ENCODE data around the gene GRIFIN. TPM values are rescaled to one million over a fixed set of nuclear protein-coding genes. Genes with fewer than 3 reads are reported as not detected.

Gene GRIFIN
- polyA plus RNA-seq, 1 of the 3 experiments (the other 2 are of a cell fraction), result not detected

DNA sequence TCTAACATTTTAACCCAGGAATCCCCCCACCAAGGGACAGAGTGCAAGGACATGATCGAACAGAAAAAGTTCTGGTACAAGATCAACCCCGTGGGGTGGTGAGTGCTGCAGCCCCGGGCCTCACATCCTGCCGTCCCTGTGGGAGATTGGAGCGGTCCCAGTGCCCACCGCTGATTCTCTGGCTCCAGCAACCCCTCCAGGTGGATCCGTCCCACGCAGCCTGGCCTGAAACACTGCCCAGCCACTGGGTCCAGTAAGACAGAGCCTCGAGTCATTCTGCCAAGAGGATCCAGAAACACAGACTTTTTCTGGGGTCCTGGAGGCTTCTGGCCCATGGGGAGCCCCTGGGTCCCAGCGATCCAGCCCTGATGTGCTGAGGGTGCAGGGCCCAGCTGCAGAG, 29.5 kb downstream of the GRIFIN start (continued):
- TF ChIP-seq SMC3 (IDR thresholded peaks at IDR 0.05; ENCODE audit: low read depth, low read length), result no peak
- TF ChIP-seq YY1 (IDR thresholded peaks at IDR 0.05; ENCODE audit: low read depth), result no peak
- TF ChIP-seq, protein P1, sequence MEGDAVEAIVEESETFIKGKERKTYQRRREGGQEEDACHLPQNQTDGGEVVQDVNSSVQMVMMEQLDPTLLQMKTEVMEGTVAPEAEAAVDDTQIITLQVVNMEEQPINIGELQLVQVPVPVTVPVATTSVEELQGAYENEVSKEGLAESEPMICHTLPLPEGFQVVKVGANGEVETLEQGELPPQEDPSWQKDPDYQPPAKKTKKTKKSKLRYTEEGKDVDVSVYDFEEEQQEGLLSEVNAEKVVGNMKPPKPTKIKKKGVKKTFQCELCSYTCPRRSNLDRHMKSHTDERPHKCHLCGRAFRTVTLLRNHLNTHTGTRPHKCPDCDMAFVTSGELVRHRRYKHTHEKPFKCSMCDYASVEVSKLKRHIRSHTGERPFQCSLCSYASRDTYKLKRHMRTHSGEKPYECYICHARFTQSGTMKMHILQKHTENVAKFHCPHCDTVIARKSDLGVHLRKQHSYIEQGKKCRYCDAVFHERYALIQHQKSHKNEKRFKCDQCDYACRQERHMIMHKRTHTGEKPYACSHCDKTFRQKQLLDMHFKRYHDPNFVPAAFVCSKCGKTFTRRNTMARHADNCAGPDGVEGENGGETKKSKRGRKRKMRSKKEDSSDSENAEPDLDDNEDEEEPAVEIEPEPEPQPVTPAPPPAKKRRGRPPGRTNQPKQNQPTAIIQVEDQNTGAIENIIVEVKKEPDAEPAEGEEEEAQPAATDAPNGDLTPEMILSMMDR (IDR thresholded peaks at IDR 0.05), result no peak
- TF ChIP-seq, protein P2, sequence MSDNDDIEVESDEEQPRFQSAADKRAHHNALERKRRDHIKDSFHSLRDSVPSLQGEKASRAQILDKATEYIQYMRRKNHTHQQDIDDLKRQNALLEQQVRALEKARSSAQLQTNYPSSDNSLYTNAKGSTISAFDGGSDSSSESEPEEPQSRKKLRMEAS (IDR thresholded peaks at IDR 0.05; ENCODE audit: low read depth), result no peak
- no peak for TF ChIP-seq MXI1 (IDR thresholded peaks at IDR 0.05; ENCODE audit: low read depth, low read length)

- POLR2A ChIA-PET, result no interaction called here
- Histone ChIP-seq H3K27ac (ENCODE audit: low read depth in 2 of 2, low read length in 1 of 2) (no peak overlapping the region), H3K4me2 (no peak overlapping the region), H3K9me2 (no peaks in the 10 kb centered on the region), H3F3A (replicated peaks; ENCODE audit: insufficient read depth) (no peaks in the 10 kb centered on the region), H3K36me3 (replicated peaks in 1 of 2; ENCODE audit: control insufficient read depth in 1 of 2, insufficient read depth in 2 of 2, low read length in 1 of 2) (no peaks in the 10 kb centered on the region), H4K20me1 (ENCODE audit: insufficient read depth) (no peaks in the 10 kb centered on the region), H3K4me1 (ENCODE audit: control insufficient read depth in 1 of 2, insufficient read depth in 2 of 2, low read depth in 1 of 2, low read length in 1 of 2) (no peaks in the 10 kb centered on the region), H2AFZ (ENCODE audit: low read depth) (no peak overlapping the region), H3K9me3 (no peaks in the 10 kb centered on the region), H3K27me3 (ENCODE audit: insufficient read depth) (no peaks in the 10 kb centered on the region), H3K9ac (no peak overlapping the region), H3K79me2 (ENCODE audit: insufficient read depth) (no peaks in the 10 kb centered on the region), H3K4me3 (ENCODE audit: low read depth in 2 of 2, low read length in 1 of 2) (no peak overlapping the region)
- no peak for DNase-seq
- TF ChIP-seq SMC3 (IDR thresholded peaks at IDR 0.05; ENCODE audit: low read depth, low read length) (no peak), SIN3A (IDR thresholded peaks at IDR 0.05; ENCODE audit: borderline replicate concordance, low read depth, low read length) (no peak), RAD21 (IDR thresholded peaks at IDR 0.05; ENCODE audit: low read length) (no peak), ELF1 (IDR thresholded peaks at IDR 0.05) (no peak), REST (IDR thresholded peaks at IDR 0.05; ENCODE audit: low read depth, low read length) (no peak)
- TF ChIP-seq, protein P3, sequence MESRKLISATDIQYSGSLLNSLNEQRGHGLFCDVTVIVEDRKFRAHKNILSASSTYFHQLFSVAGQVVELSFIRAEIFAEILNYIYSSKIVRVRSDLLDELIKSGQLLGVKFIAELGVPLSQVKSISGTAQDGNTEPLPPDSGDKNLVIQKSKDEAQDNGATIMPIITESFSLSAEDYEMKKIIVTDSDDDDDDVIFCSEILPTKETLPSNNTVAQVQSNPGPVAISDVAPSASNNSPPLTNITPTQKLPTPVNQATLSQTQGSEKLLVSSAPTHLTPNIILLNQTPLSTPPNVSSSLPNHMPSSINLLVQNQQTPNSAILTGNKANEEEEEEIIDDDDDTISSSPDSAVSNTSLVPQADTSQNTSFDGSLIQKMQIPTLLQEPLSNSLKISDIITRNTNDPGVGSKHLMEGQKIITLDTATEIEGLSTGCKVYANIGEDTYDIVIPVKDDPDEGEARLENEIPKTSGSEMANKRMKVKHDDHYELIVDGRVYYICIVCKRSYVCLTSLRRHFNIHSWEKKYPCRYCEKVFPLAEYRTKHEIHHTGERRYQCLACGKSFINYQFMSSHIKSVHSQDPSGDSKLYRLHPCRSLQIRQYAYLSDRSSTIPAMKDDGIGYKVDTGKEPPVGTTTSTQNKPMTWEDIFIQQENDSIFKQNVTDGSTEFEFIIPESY (IDR thresholded peaks at IDR 0.05; ENCODE audit: borderline replicate concordance, low read depth), result no peak
- TF ChIP-seq, protein P4, sequence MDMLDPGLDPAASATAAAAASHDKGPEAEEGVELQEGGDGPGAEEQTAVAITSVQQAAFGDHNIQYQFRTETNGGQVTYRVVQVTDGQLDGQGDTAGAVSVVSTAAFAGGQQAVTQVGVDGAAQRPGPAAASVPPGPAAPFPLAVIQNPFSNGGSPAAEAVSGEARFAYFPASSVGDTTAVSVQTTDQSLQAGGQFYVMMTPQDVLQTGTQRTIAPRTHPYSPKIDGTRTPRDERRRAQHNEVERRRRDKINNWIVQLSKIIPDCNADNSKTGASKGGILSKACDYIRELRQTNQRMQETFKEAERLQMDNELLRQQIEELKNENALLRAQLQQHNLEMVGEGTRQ (IDR thresholded peaks at IDR 0.05; ENCODE audit: borderline replicate concordance, low read depth, low read length), result no peak
- CTCF ChIA-PET, result interaction anchor here (0.6 to 14.5 kb wide), 4 partner anchors 8 to 304 kb away, joined by 3 to 270 read pairs (median 5); no protein-coding TSS in a partner anchor
- WGBS (ENCODE audit: low lambda C conversion rate), result 91% methylated on average over 19 of the region's 21 CpGs
Measured at GRCh38 chr7:2445898-2446555, 30.2 kb downstream of the GRIFIN start.

Measured in SK-N-SH (cell line).